Renal pelvis (tissue), 4 donors: ENCODE measurements around the gene FTSJ3. TPM values are rescaled to one million over a fixed set of nuclear protein-coding genes. Genes with fewer than 3 reads are reported as not detected.
A peak's percentile ranks its signal among the peaks of the same experiment; 100 is the strongest.

Experiments used
- DNase-seq: peaks from one replicate; pipeline ENCODE4 v3.0.0-alpha.2; 2013
- polyA plus RNA-seq, 3 donors: library from polyadenylated mRNA; unstranded; fragments of 120-200 nt; gene quantifications; one replicate each; pipeline ENCODE4 v1.2.1, GENCODE V29; 2013; ENCODE audit not compliant: insufficient read length in 3 of 3

FTSJ3 gene
- polyA plus RNA-seq, 3 donors, result 66.9 to 75.2 (median 73.2) TPM

GRCh38 chr17:63847525-63848249, 20.2 kb upstream of the FTSJ3 start:
- no peak for DNase-seq

GRCh38 chr17:63845509-63845908, 18.0 kb upstream of the FTSJ3 start:
- DNase-seq, result no peak

GRCh38 chr17:63843910-63844677, 16.6 kb upstream of the FTSJ3 start:
- no peak for DNase-seq

- peak; percentile 44 for DNase-seq
Observed at GRCh38 chr17:63843387-63843888, 16.0 kb upstream of the FTSJ3 start.

- DNase-seq, result peak; percentile 99
Observed at GRCh38 chr17:63842540-63843386, 15.3 kb upstream of the FTSJ3 start, which contains the start of gene SMARCD2. Gene SMARCD2 (minus strand): TSS chr17:63842685. CDS start chr17:63842674, 11 bp downstream.

- peak; percentile 36 for DNase-seq
Observed at GRCh38 chr17:63842173-63842539, 14.7 kb upstream of the FTSJ3 start.

- DNase-seq, result peak; percentile 30
Observed at GRCh38 chr17:63841350-63842172, 14.1 kb upstream of the FTSJ3 start.

- no peak for DNase-seq
Observed at GRCh38 chr17:63840591-63841349, 13.3 kb upstream of the FTSJ3 start.

GRCh38 chr17:63838631-63839171, 11.2 kb upstream of the FTSJ3 start:
- peak; percentile 41 for DNase-seq

GRCh38 chr17:63837962-63838600, 10.6 kb upstream of the FTSJ3 start:
- no peak for DNase-seq

- DNase-seq, result no peak
Observed at GRCh38 chr17:63837480-63837879, 10.0 kb upstream of the FTSJ3 start.

- DNase-seq, result no peak
Observed at GRCh38 chr17:63836811-63837210, 9.3 kb upstream of the FTSJ3 start.

- no peak for DNase-seq
Observed at GRCh38 chr17:63835167-63835720, 7.8 kb upstream of the FTSJ3 start.

- DNase-seq, result peak; percentile 64
Observed at GRCh38 chr17:63834431-63835166, 7.1 kb upstream of the FTSJ3 start.

GRCh38 chr17:63833741-63834373, 6.4 kb upstream of the FTSJ3 start:
- DNase-seq, result no peak

- DNase-seq, result no peak
Observed at GRCh38 chr17:63833026-63833740, 5.7 kb upstream of the FTSJ3 start.

- no peak for DNase-seq
Observed at GRCh38 chr17:63832455-63832854, 5.0 kb upstream of the FTSJ3 start.
